ENCODE data around the gene MRPS11.

MRPS11 gene

GRCh38 chr15:88505721-88506120, 38.2 kb downstream of the MRPS11 start:
- TF ChIP-seq CTCF (IDR thresholded peaks at IDR 0.05; ENCODE audit: insufficient read depth, low read length, missing control alignments) = no peak
- no peak for DNase-seq (ENCODE audit: low read depth, low spot score)
- no peak overlapping the region for H3K4me3 ChIP-seq (ENCODE audit: low read depth, low read length)
- ChIA-PET CTCF (no interaction called here), POLR2A (no interaction called here)

GRCh38 chr15:88506628-88507027, 39.1 kb downstream of the MRPS11 start:
- no peak for DNase-seq (ENCODE audit: low read depth, low spot score)
- H3K4me3 ChIP-seq (ENCODE audit: low read depth, low read length) = no peak overlapping the region
- no peak for TF ChIP-seq CTCF (IDR thresholded peaks at IDR 0.05; ENCODE audit: insufficient read depth, low read length, missing control alignments)
- CTCF ChIA-PET = no interaction called here
- POLR2A ChIA-PET = interaction anchor here (1.6 kb wide), 1 partner anchor 116 kb away, joined by 4 read pairs; no protein-coding TSS in a partner anchor

- ChIA-PET CTCF (no interaction called here), POLR2A (no interaction called here)
- H3K4me3 ChIP-seq (ENCODE audit: low read depth, low read length) = no peak overlapping the region
- no peak for DNase-seq (ENCODE audit: low read depth, low spot score)
- TF ChIP-seq CTCF (IDR thresholded peaks at IDR 0.05; ENCODE audit: insufficient read depth, low read length, missing control alignments) = no peak
Measured at GRCh38 chr15:88509321-88509720, 41.8 kb downstream of the MRPS11 start.

GRCh38 chr15:88509964-88510363, 42.5 kb downstream of the MRPS11 start:
- H3K4me3 ChIP-seq (ENCODE audit: low read depth, low read length) = no peak overlapping the region
- CTCF ChIA-PET = no interaction called here
- TF ChIP-seq CTCF (IDR thresholded peaks at IDR 0.05; ENCODE audit: insufficient read depth, low read length, missing control alignments) = no peak
- no peak for DNase-seq (ENCODE audit: low read depth, low spot score)
- POLR2A ChIA-PET = no interaction called here

- TF ChIP-seq CTCF (IDR thresholded peaks at IDR 0.05; ENCODE audit: insufficient read depth, low read length, missing control alignments) = no peak
- no peak overlapping the region for H3K4me3 ChIP-seq (ENCODE audit: low read depth, low read length)
- CTCF ChIA-PET = no interaction called here
- no peak for DNase-seq (ENCODE audit: low read depth, low spot score)
- POLR2A ChIA-PET = interaction anchor here (0.6 kb wide), 1 partner anchor 229 kb away, joined by 3 read pairs; no protein-coding TSS in a partner anchor
Measured at GRCh38 chr15:88511161-88511560, 43.7 kb downstream of the MRPS11 start.

- H3K4me3 ChIP-seq (ENCODE audit: low read depth, low read length) = no peak overlapping the region
- TF ChIP-seq CTCF (IDR thresholded peaks at IDR 0.05; ENCODE audit: insufficient read depth, low read length, missing control alignments) = no peak
- DNase-seq (ENCODE audit: low read depth, low spot score) = no peak
- ChIA-PET CTCF (no interaction called here), POLR2A (no interaction called here)
Measured at GRCh38 chr15:88512078-88512477, 44.6 kb downstream of the MRPS11 start.

Data from AG04449 (cell line).